Adipose tissue (tissue), 3 donors: ENCODE results near the gene CCDC9. TPM values are rescaled to one million over a fixed set of nuclear protein-coding genes. Genes with fewer than 3 reads are reported as not detected.

Source experiments
- H3K27ac ChIP-seq: one replicate; pipeline ENCODE4 v1.5.1; 2013; ENCODE audit warnings: low read depth, low read length
- WGBS, 3 donors: extraction: QIAGEN DNeasy Blood & Tissue Kit; methylation state at CpG; one replicate each; pipeline ENCODE4 v1.1.7; 2013; 5-methylcytosine and 5-hydroxymethylcytosine counted together
- polyA plus RNA-seq, 3 donors: library from polyadenylated mRNA; stranded (reverse); fragments of 200-250 nt; gene quantifications; one replicate each; pipeline ENCODE4 v1.2.3, GENCODE V29; 2013
- donor health status: healthy with polysubstance abuse.
- donor health status: Bipolar disorder and iron deficiency.
- donor health status: healthy.

CCDC9 gene
- polyA plus RNA-seq, 3 donors, result 24.6 to 38.3 (median 33.4) TPM

DNA sequence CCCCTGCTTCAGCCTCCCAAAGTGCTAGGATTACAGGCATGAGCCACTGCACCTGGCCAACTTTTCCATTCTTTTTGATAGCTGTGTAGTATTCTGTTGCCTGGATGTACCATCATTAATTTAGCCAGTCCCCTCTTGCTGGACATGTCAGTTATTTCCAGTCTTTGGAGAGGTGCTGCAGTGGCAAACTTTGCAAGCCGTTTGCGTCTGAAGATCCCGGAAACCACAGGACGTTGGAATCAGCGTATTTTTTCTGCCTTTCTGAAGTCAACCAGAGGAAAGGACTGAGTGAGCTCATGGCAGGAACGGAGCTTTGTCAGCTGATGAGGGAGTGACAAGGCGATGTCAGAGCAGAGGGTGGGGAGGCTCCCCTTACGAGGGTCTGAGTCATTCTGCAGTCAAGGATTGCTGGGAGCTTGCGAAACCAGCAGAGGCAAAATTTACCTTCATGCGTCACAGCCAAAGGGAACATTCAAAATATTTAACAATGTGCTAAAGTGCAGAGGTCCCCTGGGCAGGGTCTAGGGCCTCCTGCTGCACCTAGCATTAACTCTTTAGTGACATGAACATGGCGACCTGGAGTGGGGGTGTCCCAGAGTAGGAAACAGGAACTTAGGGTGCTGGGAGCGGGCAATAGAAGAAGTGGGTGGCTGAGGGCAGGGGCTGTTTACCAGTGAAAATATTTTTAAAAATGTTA, 58.9 kb downstream of the CCDC9 start:
- H3K27ac ChIP-seq, result no peak overlapping the region

DNA sequence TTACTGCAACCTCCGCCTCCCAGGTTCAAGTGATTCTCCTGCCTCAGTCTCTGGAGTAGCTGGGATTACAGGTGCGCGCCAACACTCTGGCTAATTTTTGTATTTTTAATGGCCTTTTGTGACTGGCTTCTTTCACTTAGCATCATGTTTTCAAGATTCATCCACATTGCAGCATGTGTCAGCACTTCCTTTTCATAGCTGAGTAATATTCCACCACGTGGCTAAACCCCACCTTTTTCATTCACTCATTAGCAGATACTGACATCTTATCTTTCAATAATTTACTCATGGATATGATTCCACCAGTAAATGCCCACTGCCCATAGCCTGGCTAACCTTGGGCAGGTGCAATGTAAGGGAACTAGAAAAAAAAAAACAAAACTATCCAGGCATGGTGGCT, 60.2 kb downstream of the CCDC9 start:
- WGBS, 3 donors, result 84 to 90% (median 85%) methylated on average over 4 of the region's 4 CpGs
- no peak overlapping the region for H3K27ac ChIP-seq

More for the DNA sequence above, 58.9 kb downstream of the CCDC9 start:
- WGBS, 3 donors, result 24 to 47% (median 26%) methylated on average over 12 of the region's 12 CpGs

DNA sequence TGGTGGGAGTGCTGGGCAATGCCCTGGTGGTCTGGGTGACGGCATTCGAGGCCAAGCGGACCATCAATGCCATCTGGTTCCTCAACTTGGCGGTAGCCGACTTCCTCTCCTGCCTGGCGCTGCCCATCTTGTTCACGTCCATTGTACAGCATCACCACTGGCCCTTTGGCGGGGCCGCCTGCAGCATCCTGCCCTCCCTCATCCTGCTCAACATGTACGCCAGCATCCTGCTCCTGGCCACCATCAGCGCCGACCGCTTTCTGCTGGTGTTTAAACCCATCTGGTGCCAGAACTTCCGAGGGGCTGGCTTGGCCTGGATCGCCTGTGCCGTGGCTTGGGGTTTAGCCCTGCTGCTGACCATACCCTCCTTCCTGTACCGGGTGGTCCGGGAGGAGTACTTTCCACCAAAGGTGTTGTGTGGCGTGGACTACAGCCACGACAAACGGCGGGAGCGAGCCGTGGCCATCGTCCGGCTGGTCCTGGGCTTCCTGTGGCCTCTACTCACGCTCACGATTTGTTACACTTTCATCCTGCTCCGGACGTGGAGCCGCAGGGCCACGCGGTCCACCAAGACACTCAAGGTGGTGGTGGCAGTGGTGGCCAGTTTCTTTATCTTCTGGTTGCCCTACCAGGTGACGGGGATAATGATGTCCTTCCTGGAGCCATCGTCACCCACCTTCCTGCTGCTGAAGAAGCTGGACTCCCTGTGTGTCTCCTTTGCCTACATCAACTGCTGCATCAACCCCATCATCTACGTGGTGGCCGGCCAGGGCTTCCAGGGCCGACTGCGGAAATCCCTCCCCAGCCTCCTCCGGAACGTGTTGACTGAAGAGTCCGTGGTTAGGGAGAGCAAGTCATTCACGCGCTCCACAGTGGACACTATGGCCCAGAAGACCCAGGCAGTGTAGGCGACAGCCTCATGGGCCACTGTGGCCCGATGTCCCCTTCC, 63.9 kb downstream of the CCDC9 start:
- H3K27ac ChIP-seq, result no peak overlapping the region
- WGBS, 3 donors, result 89 to 92% (median 90%) methylated on average over 46 of the region's 46 CpGs

Other genes starting within 250 kb of the CCDC9 start
- 1 to 10 TPM in 1 of 3 donors, under 1 TPM in 2; 0.15 to 1.6 (median 0.48) TPM for gene NPAS1, start 236.7 kb upstream of the CCDC9 start, polyA plus RNA-seq
- 10 to 100 TPM in 2 of 3 donors, not detected in 1; 35.5 to 61.1 TPM for gene TMEM160, start 207.9 kb upstream of the CCDC9 start, polyA plus RNA-seq
- 10 to 100 TPM in 1 of 3 donors, 1 to 10 TPM in 2; 7.1 to 17.9 (median 9.5) TPM for gene ZC3H4, start 142.7 kb upstream of the CCDC9 start, polyA plus RNA-seq
- 10 to 100 TPM; 25.5 to 50.0 (median 42.2) TPM for gene SAE1, start 125.7 kb upstream of the CCDC9 start, polyA plus RNA-seq
- 1 to 10 TPM; 3.1 to 8.6 (median 4.2) TPM for gene BBC3, start 25.3 kb upstream of the CCDC9 start, polyA plus RNA-seq
- gene INAFM1, start 18.4 kb downstream of the CCDC9 start, polyA plus RNA-seq, result 10 to 100 TPM; 13.2 to 25.4 (median 16.1) TPM
- 10 to 100 TPM in 2 of 3 donors, 1 to 10 TPM in 1; 3.6 to 50.5 (median 26.9) TPM for gene C5AR1, start 53.3 kb downstream of the CCDC9 start, polyA plus RNA-seq
- gene C5AR2, start 75.7 kb downstream of the CCDC9 start, polyA plus RNA-seq, result 1 to 10 TPM in 1 of 3 donors, under 1 TPM in 2; 0.44 to 4.2 (median 0.90) TPM
- gene DHX34, start 92.8 kb downstream of the CCDC9 start, polyA plus RNA-seq, result 10 to 100 TPM in 1 of 3 donors, 1 to 10 TPM in 2; 5.6 to 11.0 (median 7.4) TPM
- gene MEIS3, start 163.0 kb downstream of the CCDC9 start, polyA plus RNA-seq, result 10 to 100 TPM in 1 of 3 donors, 1 to 10 TPM in 2; 4.3 to 28.6 (median 10.0) TPM
- 1 to 10 TPM in 1 of 3 donors, under 1 TPM in 1, not detected in 1; 0.28 to 1.9 TPM for gene SLC8A2, start 215.4 kb downstream of the CCDC9 start, polyA plus RNA-seq
- gene KPTN, start 227.7 kb downstream of the CCDC9 start, polyA plus RNA-seq, result 10 to 100 TPM in 1 of 3 donors, 1 to 10 TPM in 2; 7.7 to 11.2 (median 8.5) TPM